Loucy (cell line): ENCODE measurements around the gene SLC13A4.

ENCODE experiments used
- H2AFZ ChIP-seq: fragments of 200-600 bp; sonication (generic); 2 replicates; pipeline ENCODE4 v1.6.0; 2016; ENCODE audit warnings: antibody characterized with exemption, mild to moderate bottlenecking, low read length, moderate library complexity
- H3F3A ChIP-seq: fragments of 200-600 bp; 2 replicates; pipeline ENCODE4 v1.6.0; 2016; ENCODE audit warnings: antibody characterized with exemption, low read depth, mild to moderate bottlenecking
- H3K27me3 ChIP-seq: fragments of 200-600 bp; sonication (generic); 2 replicates; pipeline ENCODE4 v1.6.1; 2014; ENCODE audit warnings: low read length, mild to moderate bottlenecking; ENCODE audit not compliant: insufficient read depth, poor library complexity, severe bottlenecking
- H3K36me3 ChIP-seq: fragments of 200-600 bp; sonication (generic); 2 replicates; pipeline ENCODE4 v1.6.1; 2016; ENCODE audit warnings: low read length; ENCODE audit not compliant: insufficient read depth
- H3K4me1 ChIP-seq: fragments of 200-600 bp; sonication (generic); 2 replicates; pipeline ENCODE4 v1.5.1; 2014; ENCODE audit warnings: low read length, mild to moderate bottlenecking; ENCODE audit not compliant: insufficient read depth, poor library complexity, severe bottlenecking
- H3K4me2 ChIP-seq: fragments of 200-600 bp; sonication (generic); 2 replicates; pipeline ENCODE4 v1.6.0; 2014; ENCODE audit warnings: antibody characterized with exemption, low read length, low read depth, mild to moderate bottlenecking; ENCODE audit not compliant: poor library complexity, severe bottlenecking
- H3K4me3 ChIP-seq: fragments of 200-600 bp; sonication (generic); 2 replicates; pipeline ENCODE4 v1.5.1; 2014; ENCODE audit warnings: low read length, mild to moderate bottlenecking, mixed read lengths; ENCODE audit not compliant: poor library complexity, severe bottlenecking
- H3K79me2 ChIP-seq: fragments of 200-600 bp; sonication (generic); 2 replicates; pipeline ENCODE4 v1.6.1; 2014; ENCODE audit warnings: low read length; ENCODE audit not compliant: insufficient read depth
- H3K9ac ChIP-seq: fragments of 200-600 bp; sonication (generic); 2 replicates; pipeline ENCODE4 v1.6.0; 2014; ENCODE audit warnings: mild to moderate bottlenecking, low read depth, low read length, moderate library complexity; ENCODE audit not compliant: poor library complexity, severe bottlenecking
- H3K9me2 ChIP-seq: fragments of 200-600 bp; sonication (generic); replicated peaks from 2 replicates; pipeline ENCODE4 v1.6.1; 2016; ENCODE audit warnings: low read depth, low read length, mixed read lengths
- H3K9me3 ChIP-seq: fragments of 200-600 bp; sonication (generic); 2 replicates; pipeline ENCODE4 v1.6.1; 2014; ENCODE audit warnings: mild to moderate bottlenecking, antibody characterized with exemption, low read length, low read depth; ENCODE audit not compliant: insufficient read depth
- H4K20me1 ChIP-seq: fragments of 200-600 bp; sonication (generic); 2 replicates; pipeline ENCODE4 v1.6.0; 2014; ENCODE audit warnings: antibody characterized with exemption, low read length, mild to moderate bottlenecking; ENCODE audit not compliant: insufficient read depth, poor library complexity, severe bottlenecking
- CTCF ChIP-seq: fragments of 200-600 bp; sonication (generic); conservative IDR thresholded peaks from 2 replicates; pipeline ENCODE4 v1.5.1; 2014; ENCODE audit warnings: mild to moderate bottlenecking, antibody characterized with exemption, low read length
- EZH2phosphoT487 ChIP-seq: fragments of 200-600 bp; IDR thresholded peaks from 2 replicates; pipeline ENCODE4 v1.6.1; 2018; ENCODE audit warnings: antibody characterized with exemption, mild to moderate bottlenecking, moderate library complexity, borderline replicate concordance

The SLC13A4 gene

GRCh38 chr7:135653340-135654080 lies 74.5 kb downstream of the SLC13A4 start:
- Histone ChIP-seq H3K36me3 (peaks cover 13% of the 10 kb centered on the region; the same call in 1 of the 2 replicates), H3K9ac (no peak overlapping the region), H3K4me2 (no peak overlapping the region), H2AFZ (no peak overlapping the region), H3K9me2 (no peaks in the 10 kb centered on the region), H3K9me3 (no peaks in the 10 kb centered on the region), H3K4me1 (no peaks in the 10 kb centered on the region), H3K4me3 (no peak overlapping the region), H3K27me3 (no peaks in the 10 kb centered on the region), H3K79me2 (no peaks in the 10 kb centered on the region), H4K20me1 (no peaks in the 10 kb centered on the region), H3F3A (no peaks in the 10 kb centered on the region)
- TF ChIP-seq CTCF = no peak
- no peak for TF ChIP-seq EZH2phosphoT487

DNA sequence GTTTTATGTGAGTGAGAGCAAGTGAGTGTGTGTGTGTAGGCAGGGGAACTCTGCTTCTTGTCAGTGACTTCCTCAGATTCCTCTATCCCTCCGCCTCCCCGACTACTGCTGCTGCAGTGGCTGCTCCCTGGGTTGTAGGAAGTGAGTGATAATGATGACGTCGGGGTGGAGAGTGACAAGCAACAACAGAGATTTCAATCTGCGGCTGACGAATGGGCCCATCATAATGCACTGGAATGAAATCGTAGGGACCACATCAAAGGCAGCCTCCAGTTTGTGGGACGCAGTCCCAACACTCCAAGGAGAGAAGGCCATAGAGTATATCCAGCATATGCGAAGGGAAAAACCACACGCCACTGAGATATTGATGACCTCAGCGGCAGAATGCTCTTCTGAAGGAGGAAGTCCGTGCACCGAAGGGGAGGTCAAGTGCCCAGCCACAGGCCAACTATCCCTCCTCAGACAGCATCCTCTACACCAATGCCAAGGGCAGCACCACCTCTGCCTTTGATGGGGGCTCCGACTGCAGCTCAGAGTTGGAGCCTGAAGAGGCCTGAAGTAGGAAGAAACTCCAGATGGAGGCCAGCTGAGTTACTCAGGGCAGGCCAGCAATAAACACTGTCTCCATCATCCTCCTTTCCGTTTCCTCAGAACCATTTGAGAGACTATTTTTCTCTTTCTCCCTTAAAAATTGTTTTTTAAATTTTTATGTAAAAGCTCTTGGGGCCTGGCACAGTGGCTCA lies 77.0 kb downstream of the SLC13A4 start:
- no peak overlapping the region for H2AFZ ChIP-seq
- H3K4me3 ChIP-seq = no peak overlapping the region
- no peaks in the 10 kb centered on the region for H3K9me3 ChIP-seq
- no peaks in the 10 kb centered on the region for H3K79me2 ChIP-seq
- no peaks in the 10 kb centered on the region for H4K20me1 ChIP-seq
- peaks cover 33% of the 10 kb centered on the region; the same call in 1 of the 2 replicates for H3K36me3 ChIP-seq
- no peak overlapping the region for H3K4me2 ChIP-seq
- no peaks in the 10 kb centered on the region for H3K9me2 ChIP-seq
- H3K4me1 ChIP-seq = no peaks in the 10 kb centered on the region
- TF ChIP-seq EZH2phosphoT487 = no peak
- no peak for TF ChIP-seq CTCF
- H3F3A ChIP-seq = no peaks in the 10 kb centered on the region
- no peaks in the 10 kb centered on the region for H3K27me3 ChIP-seq
- H3K9ac ChIP-seq = no peak overlapping the region

- Histone ChIP-seq H3K4me1 (no peaks in the 10 kb centered on the region), H3K4me3 (no peak overlapping the region), H3K9me3 (no peaks in the 10 kb centered on the region), H3K4me2 (no peak overlapping the region), H3K27me3 (no peaks in the 10 kb centered on the region), H3K79me2 (no peaks in the 10 kb centered on the region), H3K36me3 (peaks cover 60% of the 10 kb centered on the region; the same call in 1 of the 2 replicates), H4K20me1 (no peaks in the 10 kb centered on the region), H3K9ac (no peak overlapping the region), H2AFZ (no peak overlapping the region), H3F3A (no peaks in the 10 kb centered on the region), H3K9me2 (no peaks in the 10 kb centered on the region)
- no peak for TF ChIP-seq EZH2phosphoT487
- TF ChIP-seq CTCF = no peak
Observed at GRCh38 chr7:135648235-135648634, 79.8 kb downstream of the SLC13A4 start.
